Smooth muscle cell of the brain vasculature (primary cell): Measurements from ENCODE around the gene ENTPD8.
A peak's percentile ranks its signal among the peaks of the same experiment; 100 is the strongest.

Experiments
- DNase-seq: peaks from one replicate; pipeline ENCODE4 v3.0.0-alpha.2; 2012; ENCODE audit warnings: low read depth, low spot score

The ENTPD8 gene

DNA sequence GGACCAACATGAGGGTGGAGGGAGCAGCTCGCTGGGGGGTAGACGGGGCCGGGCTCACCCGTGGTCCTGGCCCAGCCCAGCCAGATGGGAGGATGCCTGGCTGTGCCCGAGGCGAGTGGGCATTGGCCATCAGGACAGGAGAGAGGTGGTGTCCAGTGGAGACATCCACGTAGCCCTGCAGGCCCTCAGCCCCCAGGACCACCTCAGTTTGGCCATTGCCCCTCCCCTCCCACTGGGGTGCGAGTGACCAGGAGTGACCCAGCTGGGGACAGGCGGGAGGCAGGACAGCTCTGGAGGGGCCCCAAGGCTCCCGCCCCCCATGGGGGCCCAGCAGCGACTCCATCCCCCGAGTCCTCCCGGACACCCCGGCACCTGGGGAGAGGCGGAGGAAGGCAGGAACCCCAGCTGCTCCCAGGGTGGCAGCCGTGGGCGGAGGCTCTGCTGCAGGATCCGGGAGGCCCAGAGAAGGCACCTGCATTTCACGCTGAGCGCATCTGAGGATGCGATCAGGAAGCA, 9.7 kb downstream of the ENTPD8 start:
- no peak for DNase-seq

GRCh38 chr9:137430723-137431415, 10.3 kb downstream of the ENTPD8 start:
- no peak for DNase-seq

GRCh38 chr9:137429974-137430722, 11.0 kb downstream of the ENTPD8 start:
- DNase-seq = no peak

DNA sequence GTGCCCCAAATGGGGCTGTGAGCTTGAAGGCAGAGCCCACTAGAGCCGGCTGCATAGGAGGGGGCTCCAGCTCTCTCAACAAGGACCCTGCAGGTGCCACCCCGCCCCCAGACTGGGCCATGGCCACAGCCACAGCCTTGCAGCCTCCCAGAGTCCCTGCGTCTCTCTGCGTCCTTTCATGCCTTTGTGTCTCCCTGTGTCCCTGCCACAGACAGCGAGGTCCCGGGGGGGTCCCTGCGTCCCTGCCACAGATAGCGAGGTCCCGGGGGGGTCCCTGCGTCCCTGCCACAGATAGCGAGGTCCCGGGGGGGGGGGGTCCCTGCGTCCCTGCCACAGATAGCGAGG, 11.6 kb downstream of the ENTPD8 start:
- DNase-seq = no peak

- DNase-seq = no peak
These were observed 12.2 kb downstream of the ENTPD8 start for GRCh38 chr9:137428841-137429545.

GRCh38 chr9:137428311-137428630, 12.9 kb downstream of the ENTPD8 start:
- no peak for DNase-seq

- DNase-seq = no peak
These were observed 13.5 kb downstream of the ENTPD8 start for GRCh38 chr9:137427454-137428310.

GRCh38 chr9:137426018-137426681, 15.0 kb downstream of the ENTPD8 start:
- DNase-seq = no peak

DNA sequence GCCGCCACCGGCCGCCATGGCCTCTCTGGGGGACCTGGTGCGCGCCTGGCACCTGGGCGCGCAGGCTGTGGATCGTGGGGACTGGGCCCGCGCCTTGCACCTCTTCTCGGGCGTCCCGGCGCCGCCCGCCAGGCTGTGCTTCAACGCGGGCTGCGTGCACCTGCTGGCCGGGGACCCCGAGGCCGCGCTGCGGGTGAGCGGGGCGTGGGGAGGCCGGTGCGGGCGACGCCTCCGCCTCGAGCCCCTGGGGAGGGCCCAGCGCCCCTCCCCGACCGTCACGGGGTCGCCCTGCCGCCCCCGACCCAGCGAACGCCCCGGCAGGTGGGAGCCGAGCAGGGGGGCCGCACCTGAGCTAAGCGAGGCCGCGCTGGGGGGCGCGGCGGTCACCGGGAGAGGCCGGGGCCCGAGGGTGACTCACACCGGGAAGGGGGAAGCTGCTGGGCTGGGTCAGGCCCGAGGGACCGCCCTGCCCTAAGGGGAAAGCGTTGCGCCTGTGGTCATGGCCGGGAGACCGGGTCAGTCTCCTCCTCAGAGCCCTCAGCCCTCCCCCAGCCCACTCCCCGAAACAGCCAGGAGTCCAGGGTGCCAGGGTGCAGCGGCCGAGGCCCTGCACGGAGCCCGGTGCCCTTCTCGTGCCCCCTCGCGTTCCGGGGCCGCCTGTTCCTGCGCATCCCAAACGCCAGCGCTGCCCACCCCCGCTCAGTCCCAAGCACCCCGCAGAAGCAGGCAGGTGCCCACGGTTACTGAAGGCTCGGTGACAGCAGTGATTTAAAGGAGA, 17.5 kb downstream of the ENTPD8 start:
- no peak for DNase-seq

GRCh38 chr9:137422604-137423513, 18.3 kb downstream of the ENTPD8 start, which contains the start of the genes EXD3 and NOXA1:
Gene EXD3 (minus strand): TSS chr9:137423162. CDS start chr9:137395357, 27,805 bp downstream.
Gene NOXA1 (plus strand): TSS chr9:137423393. CDS start chr9:137423530, 137 bp downstream.
- peak; percentile 67 for DNase-seq

DNA sequence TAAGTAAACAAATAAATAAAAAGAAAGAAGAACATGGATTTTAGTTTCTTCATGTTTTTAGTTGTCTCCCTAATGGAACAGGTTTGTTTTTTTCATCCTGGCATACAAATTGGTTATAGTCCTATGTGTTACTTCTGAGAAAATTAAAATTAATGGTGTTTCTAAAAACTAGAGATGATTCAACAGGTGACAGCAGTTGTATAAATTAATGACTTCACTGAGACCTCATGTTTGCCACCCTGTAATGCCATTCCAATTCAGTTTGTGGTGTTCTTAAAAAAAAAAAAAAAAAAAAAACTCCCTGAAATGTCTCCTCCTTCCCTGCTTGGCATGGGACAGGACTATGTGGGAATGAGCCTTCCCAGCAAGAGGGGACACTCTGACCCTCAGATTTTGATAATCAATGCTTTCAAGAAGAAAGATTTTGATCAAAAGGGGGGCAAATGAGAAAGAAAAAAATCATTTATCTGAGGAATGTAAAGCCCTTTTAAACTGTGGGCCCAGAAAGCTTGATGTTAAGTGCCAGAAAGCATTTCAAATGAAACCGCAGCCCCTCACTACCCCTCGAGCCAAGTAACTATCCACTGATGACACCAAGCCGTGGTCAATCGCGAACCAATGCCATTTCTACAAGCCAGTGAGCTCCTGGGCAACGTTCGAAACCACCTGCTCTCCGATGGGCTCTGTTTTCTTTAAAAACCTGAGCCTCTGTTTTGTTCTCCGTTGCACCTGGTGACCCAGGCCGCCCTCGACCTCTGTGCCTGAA, 19.1 kb downstream of the ENTPD8 start:
- DNase-seq = no peak

GRCh38 chr9:137417161-137418021, 23.8 kb downstream of the ENTPD8 start:
- no peak for DNase-seq

DNA sequence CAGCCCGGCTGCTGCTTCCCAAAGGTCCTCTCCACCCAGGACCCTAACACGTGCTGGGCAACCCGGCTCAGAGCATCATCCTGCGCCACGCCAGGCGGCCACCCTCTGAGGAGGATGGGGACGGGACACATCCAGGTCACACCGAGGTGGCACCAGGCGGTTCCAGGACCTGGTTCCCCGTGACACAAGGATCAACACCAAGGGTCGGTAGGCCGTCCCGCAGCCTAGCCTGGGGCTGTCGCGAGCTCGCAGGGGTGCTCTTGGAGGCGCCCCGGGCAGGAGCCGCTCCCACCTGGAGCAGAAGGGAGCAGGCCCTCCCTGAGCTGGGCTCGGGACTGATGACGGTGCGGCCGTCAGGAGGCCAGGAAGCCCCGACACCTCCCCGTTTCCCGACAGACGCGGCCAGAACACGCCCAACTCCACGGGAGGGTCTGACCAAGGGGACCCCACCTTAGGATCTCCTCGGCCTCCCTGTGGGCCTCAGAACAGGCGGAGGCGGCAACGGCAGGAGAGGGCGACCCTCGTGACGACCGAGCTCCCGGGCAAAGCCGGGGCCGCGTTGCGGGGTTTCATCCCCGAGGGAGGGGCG, 24.5 kb downstream of the ENTPD8 start:
- DNase-seq = no peak

- DNase-seq = no peak
These were observed 25.1 kb downstream of the ENTPD8 start for GRCh38 chr9:137416006-137416562.

DNA sequence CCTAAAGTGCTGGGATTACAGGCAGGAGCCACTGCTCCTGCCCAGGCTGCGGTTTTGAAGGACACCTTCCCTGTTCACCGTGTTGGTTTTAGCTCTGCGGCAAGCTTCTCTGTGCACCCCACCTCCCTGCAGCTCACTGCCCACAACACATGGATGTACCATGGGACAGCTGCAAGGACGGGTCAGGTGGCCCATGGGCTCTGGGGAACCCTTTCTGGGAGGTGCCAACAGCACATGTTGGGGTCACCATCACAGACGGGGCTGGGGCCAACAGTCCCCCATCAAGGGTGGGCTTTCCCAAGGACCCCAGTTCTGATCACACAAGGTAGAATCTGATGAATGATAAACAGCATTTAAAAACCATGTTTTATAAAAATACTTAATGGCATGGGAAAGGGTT, 25.7 kb downstream of the ENTPD8 start:
- no peak for DNase-seq

DNA sequence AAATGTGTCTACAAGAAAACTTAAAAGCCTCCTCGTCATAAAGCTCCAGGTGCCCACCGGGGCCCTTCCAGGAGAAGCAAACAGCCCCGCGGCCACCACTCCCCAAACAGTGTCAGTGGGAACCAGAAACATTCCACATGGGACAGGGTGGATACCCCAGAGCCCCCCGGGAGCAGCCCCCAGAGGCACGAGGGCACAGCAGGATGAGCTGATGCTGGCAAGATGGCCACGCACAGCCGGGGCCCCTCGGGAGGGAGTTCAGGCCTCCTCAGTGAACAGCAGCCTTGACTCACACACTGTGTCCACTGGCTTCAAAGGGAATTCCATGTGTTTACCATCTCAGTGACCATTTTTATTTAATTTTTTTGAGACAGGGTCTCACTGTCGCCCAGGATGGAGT, 28.7 kb downstream of the ENTPD8 start:
- no peak for DNase-seq
